Tibial artery (tissue), 4 donors: ENCODE measurements around the gene ASCL5.
A peak's percentile ranks its signal among the peaks of the same experiment; 100 is the strongest.

Source experiments
- DNase-seq, 2 donors: peaks; one replicate each; pipeline ENCODE4 v3.0.0-alpha.2; 2019
- H3K27ac ChIP-seq, 2 donors: fragments of 200-600 bp; sonication (generic) in 1 of 2; 1 replicate in 1 of 2; 2 replicates in 1 of 2; pipeline ENCODE4 v1.5.1; 2018 to 2019; ENCODE audit warnings: mild to moderate bottlenecking in 1 of 2
- H3K27me3 ChIP-seq, 2 donors: fragments of 200-600 bp; sonication (generic) in 1 of 2; one replicate each; pipeline versions ENCODE4 v1.5.1 to v1.6.0; 2016 to 2019
- H3K36me3 ChIP-seq, 3 donors: fragments of 200-600 bp; sonication (generic) in 2 of 3; one replicate each; pipeline ENCODE4 v1.5.1; 2016 to 2019; ENCODE audit warnings: mild to moderate bottlenecking in 2 of 3
- H3K4me1 ChIP-seq, 4 donors: fragments of 200-600 bp; sonication (generic) in 2 of 4; 1 replicate in 3 of 4; 2 replicates in 1 of 4; pipeline ENCODE4 v1.5.1; 2016 to 2019
- H3K4me3 ChIP-seq, 2 donors: fragments of 200-600 bp; sonication (generic) in 1 of 2; 1 replicate in 1 of 2; 2 replicates in 1 of 2; pipeline ENCODE4 v1.5.1; 2018 to 2019; ENCODE audit warnings: mild to moderate bottlenecking in 2 of 2
- H3K9me3 ChIP-seq, 3 donors: fragments of 200-600 bp; sonication (generic) in 1 of 3; one replicate each; pipeline ENCODE4 v1.5.1; 2016 to 2019
- intact Hi-C: fragments of 100-400 bp; cut with DNase I; formaldehyde crosslinking; loops from one replicate; pipeline ENCODE4 v1.15.0; 2023; ENCODE audit warnings: low total_unique reads
- TF ChIP-seq, protein P1 (sequence below), 2 experiments: fragments of 200-600 bp in 1 of 2; fragments of 450-650 bp in 1 of 2; IDR thresholded peaks; one replicate each; pipeline ENCODE4 v1.5.1; 2017 to 2019; ENCODE audit warnings: antibody characterized with exemption in 2 of 2, mild to moderate bottlenecking in 1 of 2, moderate library complexity in 1 of 2

ASCL5 gene

DNA sequence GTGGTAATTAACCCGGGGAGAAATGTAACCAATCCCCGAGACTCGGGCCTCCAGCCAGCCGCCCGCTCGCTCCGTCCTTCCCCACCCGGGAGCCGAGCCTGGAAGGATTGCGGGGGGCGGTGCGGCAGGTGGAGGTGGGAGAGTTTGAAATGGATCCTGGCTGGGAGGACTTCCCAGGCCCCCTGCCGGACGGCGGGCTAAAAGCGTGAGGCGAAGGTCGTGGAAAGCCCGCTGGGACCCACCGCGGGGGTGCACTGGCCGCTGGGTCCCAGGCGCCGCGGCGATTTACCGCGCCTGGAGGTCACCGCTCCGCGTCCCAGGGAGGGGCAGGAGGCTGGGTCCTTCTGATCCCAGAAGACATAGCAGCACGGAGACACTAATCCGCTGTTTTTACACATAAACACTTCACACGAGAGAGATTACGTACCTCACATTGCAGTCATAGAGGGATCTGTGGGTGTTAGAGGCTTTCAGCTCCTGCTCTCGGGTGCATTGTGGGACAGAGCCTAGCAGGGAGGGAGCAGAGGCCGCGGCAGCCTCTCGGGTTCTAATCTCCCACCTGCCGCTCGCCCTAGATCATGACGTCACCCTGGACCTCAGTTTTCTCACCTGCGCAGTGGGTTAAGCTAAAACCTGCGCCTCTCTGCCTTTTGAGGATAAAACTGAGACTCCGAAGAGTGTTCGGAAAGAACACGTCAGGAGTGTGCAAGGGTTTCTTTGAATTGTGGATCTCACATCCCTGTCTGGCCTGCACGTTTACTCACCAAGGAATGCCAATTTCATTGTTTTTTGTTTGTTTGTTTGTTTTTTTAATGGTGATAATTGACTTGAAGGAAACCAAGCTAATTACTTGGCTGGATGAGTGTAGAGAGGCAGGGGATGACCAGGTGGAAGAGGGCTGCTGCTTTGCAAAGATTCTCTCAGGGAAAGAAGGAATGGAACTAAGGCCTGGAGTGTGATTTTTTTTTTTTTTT is 44.4 kb upstream of the ASCL5 start:
- Histone ChIP-seq H3K27me3 (no peaks in the 10 kb centered on the region), H3K4me3 (peak overlapping the region; percentile 57 to 80), H3K4me1 (peaks cover 0 to 12% (median 8%) of the 10 kb centered on the region in 4 donors), H3K9me3 (no peaks in the 10 kb centered on the region), H3K27ac (peak overlapping the region; percentile 71 to 97), H3K36me3 (no peaks in the 10 kb centered on the region)
- TF ChIP-seq, protein P1, sequence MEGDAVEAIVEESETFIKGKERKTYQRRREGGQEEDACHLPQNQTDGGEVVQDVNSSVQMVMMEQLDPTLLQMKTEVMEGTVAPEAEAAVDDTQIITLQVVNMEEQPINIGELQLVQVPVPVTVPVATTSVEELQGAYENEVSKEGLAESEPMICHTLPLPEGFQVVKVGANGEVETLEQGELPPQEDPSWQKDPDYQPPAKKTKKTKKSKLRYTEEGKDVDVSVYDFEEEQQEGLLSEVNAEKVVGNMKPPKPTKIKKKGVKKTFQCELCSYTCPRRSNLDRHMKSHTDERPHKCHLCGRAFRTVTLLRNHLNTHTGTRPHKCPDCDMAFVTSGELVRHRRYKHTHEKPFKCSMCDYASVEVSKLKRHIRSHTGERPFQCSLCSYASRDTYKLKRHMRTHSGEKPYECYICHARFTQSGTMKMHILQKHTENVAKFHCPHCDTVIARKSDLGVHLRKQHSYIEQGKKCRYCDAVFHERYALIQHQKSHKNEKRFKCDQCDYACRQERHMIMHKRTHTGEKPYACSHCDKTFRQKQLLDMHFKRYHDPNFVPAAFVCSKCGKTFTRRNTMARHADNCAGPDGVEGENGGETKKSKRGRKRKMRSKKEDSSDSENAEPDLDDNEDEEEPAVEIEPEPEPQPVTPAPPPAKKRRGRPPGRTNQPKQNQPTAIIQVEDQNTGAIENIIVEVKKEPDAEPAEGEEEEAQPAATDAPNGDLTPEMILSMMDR (IDR thresholded peaks at IDR 0.05) = peak in 1 of 2 experiments; percentile 39
- intact Hi-C loops = loop anchor here (5.0 kb wide), 1 partner anchor 336 kb away; the partner anchor contains the start of gene CSRP1
- DNase-seq = no peak

DNA sequence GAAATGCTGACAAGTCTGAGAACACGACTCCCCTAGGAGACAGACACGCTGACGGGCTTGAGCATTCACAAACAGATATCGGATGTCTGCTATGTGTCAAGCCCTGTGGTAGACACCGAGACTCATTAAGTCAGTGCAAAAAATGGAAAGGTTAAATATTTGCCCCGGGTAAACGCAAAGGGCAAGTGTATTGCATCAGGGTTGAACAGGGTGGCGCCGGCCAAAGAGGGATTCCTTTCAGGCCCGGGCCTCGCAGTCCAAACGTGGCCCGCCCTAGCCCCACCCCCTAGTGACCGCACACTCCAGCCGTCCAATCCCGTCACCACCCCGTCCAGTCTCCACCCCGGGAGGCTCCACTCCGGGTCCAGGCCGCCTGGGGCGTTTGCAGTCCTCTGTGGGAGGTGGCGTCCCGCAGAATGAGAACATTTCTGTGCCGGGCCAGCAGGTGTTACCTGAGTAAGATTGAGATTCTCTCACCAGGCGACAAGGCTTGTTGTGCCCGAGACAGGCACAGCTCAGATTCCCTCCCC is 43.6 kb upstream of the ASCL5 start:
- H3K27me3 ChIP-seq = no peaks in the 10 kb centered on the region

DNA sequence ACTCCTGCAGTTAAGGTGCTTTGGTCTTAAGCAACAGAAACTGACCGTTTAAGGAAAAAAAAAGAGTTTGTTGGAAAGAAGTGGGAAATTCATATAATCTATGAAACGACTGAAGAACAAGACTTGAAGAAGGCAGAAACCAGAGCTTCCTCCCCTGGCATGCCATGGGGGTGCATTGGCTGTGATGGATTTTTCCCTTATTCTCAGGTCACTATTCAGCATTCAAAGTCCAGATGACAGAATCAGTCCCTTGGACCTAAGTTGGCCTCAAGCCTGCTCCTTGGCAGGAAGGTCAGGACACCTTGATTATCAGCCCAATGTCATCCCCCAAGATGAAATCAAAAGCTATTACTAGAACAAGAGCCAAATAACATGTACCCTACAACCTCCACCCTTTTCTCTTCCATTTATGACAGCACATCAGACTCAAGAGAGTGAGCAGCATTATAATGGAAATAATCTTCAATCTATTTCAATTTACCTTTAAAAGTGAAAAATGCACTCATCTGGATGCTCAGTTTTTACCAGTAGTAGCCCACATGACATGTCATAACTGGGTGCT is 43.1 kb upstream of the ASCL5 start:
- peaks cover 0 to 12% (median 8%) of the 10 kb centered on the region in 4 donors for H3K4me1 ChIP-seq
- DNase-seq = no peak
- peak overlapping the region; percentile 57 to 80 for H3K4me3 ChIP-seq
- H3K9me3 ChIP-seq = no peaks in the 10 kb centered on the region
- H3K27me3 ChIP-seq = no peaks in the 10 kb centered on the region
- TF ChIP-seq, protein P1 (IDR thresholded peaks at IDR 0.05) = no peak
- H3K27ac ChIP-seq = peak overlapping the region; percentile 71 to 97
- H3K36me3 ChIP-seq = no peaks in the 10 kb centered on the region
- intact Hi-C loops = loop anchor here (5.0 kb wide), 1 partner anchor 337 kb away; the partner anchor contains the start of gene CSRP1

More for the DNA sequence above, 43.6 kb upstream of the ASCL5 start:
- intact Hi-C loops = loop anchor here (5.0 kb wide), 1 partner anchor 337 kb away; the partner anchor contains the start of gene CSRP1
- H3K4me1 ChIP-seq = peaks cover 0 to 12% (median 8%) of the 10 kb centered on the region in 4 donors
- H3K4me3 ChIP-seq = peak overlapping the region; percentile 57 to 80
- no peaks in the 10 kb centered on the region for H3K9me3 ChIP-seq
- H3K27ac ChIP-seq = peak overlapping the region; percentile 71 to 97
- DNase-seq = peak; percentile 95 to 98
- no peaks in the 10 kb centered on the region for H3K36me3 ChIP-seq
- TF ChIP-seq, protein P1 (IDR thresholded peaks at IDR 0.05) = no peak

DNA sequence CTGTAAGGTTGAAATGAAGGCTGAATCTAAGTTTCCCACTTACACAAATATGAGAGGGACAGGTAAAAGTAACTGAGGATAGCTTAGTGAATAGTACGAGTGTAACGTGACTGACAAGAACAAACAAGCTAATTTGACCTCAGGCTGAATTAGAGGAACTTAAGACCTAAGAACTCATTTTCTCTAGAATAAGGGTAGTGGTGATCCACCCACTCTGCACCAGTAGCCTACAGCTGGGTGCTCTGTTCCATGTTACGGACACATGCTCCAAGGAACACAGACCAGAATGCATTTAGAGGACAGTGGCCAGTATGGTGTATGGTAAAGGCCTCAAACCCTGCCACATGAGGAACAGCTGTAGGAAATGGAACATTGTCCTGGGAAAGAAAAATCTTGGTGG is 42.2 kb upstream of the ASCL5 start:
- TF ChIP-seq, protein P1 (IDR thresholded peaks at IDR 0.05) = no peak
- H3K27ac ChIP-seq = no peak overlapping the region
- no peaks in the 10 kb centered on the region for H3K36me3 ChIP-seq
- intact Hi-C loops = no loop called here
- peaks cover 0 to 12% (median 8%) of the 10 kb centered on the region in 4 donors for H3K4me1 ChIP-seq
- no peaks in the 10 kb centered on the region for H3K27me3 ChIP-seq
- no peak overlapping the region for H3K4me3 ChIP-seq
- H3K9me3 ChIP-seq = no peaks in the 10 kb centered on the region
- DNase-seq = no peak

DNA sequence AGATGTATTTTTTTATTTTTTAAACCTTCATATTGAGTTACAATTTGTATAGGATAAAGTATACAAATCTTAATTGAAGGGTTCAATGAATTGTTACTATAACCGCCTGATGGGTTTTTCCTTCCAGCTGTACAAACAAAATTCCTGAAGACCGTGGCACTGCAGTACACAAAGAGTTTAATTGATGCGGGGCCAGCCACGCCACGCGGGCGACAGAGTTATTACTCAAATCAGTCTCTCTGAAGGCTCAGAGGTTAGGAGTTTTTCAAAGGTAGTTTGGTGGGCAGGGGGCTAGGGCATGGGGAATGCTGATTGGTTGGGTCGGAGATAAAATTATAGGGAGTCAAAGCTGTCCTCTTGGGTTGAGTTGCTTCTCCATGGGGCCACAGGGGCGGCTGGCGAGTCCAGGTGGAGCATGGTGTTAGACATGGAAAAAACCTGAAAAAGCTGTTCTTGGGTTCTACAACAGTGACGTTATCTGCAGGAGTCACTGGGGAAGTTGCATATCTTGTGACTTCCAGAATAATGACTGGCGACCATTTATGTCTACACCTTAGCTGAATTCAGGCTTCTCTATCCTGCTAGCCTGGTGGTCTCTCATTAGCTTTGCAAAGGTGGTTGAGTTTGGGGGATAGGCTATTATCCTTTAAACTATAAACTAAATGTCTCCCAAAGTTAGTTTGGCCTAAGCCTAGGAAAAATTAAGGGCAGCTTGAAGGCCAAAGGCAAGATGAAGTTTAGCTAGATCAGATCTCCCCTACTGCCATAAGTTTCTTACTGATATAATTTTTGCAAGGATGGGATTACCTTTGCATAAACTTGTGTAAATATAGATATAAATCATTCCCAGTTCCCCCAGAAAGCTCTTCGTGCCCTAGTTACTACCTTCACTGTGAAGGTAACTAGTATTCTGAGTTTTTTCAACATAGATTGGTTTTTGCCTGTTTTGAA is 40.3 kb upstream of the ASCL5 start:
- Histone ChIP-seq H3K4me1 (peaks cover 0 to 12% (median 8%) of the 10 kb centered on the region in 4 donors), H3K36me3 (no peaks in the 10 kb centered on the region), H3K4me3 (no peak overlapping the region), H3K9me3 (no peaks in the 10 kb centered on the region), H3K27me3 (no peaks in the 10 kb centered on the region), H3K27ac (no peak overlapping the region)
- DNase-seq = no peak
- intact Hi-C loops = no loop called here
- TF ChIP-seq, protein P1 (IDR thresholded peaks at IDR 0.05) = no peak
